NOMO-1 treated with DMSO at 0.1 percent for 48 hours (cell line): ENCODE measurements around the gene PIP5K1C.

Experiments used
- DNase-seq: peaks from one replicate; lab custom pipeline; 2025; ENCODE audit not compliant: unreplicated experiment; lab: John Stamatoyannopoulos, UW

The PIP5K1C gene

DNA sequence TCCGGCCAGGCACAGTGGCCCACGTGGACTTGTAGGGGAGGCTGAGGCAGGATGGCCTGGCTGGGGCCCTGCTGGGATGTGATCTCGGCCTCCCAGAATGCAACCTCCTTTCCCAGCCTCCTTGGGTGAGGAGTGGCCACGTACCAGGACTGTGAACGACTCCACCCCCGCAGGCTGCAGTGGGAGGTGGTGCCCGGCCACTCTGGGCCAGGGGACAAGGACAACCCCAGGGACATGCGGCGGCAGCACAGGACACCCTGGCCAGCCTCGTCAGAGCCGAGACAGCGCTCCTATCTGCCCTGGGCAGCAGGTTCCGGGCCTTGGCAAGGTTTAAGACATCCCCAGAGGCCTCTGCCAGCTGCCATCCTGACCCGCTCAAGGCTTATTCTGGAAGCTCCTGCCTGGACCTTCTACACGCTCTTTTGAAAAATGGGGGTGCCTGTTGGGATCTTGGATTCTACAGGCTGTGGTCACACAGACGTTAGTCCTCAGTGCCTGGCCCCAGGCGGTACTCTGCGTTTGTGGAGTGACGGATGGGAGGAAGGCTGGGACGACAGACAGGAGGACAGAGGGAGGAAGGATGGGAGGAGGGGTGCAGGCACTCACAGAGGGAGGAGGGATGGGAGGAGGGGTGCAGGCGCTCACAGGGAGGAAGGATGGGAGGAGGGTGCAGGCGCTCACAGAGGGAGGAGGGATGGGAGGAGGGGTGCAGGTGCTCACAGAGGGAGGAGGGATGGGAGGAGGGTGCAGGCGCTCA, 53.8 kb downstream of the PIP5K1C start:
- no peak for DNase-seq

DNA sequence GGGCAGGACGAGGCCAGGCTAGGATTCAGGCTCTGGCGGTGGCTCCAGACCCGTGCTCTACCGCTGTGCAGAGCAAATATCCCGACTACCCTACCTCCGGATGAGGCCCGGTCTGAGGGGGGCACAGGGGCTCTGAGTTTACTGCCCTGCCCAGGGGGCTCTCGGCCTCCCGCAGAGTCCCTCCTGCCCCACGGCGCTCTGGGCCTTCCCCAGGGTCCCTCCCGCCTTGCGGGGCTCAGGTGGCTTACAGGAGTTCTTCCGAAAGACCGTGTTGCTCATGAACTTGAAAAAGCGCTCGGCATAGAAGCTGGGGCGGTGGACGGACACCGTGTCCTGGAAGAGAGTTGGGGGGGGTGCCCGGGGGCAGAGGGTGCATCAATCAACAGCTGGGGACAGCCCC, 54.5 kb downstream of the PIP5K1C start:
- no peak for DNase-seq

DNA sequence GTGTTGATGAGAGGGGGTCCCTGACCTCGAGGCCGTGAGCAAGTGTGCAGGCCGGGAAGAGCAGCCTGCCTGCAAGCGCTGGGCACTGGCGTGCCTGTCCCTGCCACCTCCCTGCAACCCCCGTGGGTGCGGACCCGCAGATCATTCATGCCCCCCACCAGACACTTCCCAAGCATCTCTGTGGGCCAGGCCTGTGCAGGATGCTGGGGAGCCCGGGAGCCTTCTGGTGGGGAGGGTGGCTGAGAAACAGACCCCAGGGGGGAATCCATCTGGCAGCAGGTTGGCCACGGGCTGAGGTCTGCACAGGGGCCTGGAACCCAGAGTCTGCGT, 55.2 kb downstream of the PIP5K1C start:
- DNase-seq, result no peak

DNA sequence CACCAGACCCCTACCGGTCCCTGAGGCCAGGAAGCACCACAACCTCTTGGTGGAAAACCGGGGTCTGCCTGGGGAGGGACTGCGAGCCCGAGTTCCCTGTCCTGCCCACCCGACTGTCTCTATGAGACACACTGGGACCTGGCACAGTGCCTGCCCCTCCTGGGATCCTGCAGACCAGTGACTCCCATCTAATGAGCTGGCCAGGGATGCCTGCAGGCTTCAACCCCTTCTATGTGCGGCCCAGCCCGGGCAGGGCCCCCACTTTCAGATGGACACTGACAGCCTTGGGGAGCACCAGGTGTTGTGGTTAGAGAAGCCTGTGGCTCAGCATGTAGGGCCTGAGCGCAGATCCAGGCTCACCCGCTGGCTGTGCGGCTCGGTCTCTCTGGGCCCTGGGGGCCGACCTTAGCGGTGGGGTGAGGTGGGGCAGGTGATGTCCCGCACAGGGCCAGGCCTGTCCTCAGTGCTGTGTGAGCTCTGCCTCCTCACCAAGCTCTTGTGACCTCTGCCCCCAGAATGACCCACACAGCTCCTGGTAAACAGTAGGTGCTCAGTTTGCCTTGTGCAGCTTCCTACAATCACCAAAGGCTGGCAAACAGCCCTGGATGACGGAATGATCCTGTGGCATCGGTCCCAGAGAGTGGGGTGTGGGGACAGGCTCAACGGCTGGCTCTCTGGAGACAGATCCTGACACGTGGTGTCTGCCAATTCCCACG, 55.8 kb downstream of the PIP5K1C start:
- DNase-seq, result no peak

DNA sequence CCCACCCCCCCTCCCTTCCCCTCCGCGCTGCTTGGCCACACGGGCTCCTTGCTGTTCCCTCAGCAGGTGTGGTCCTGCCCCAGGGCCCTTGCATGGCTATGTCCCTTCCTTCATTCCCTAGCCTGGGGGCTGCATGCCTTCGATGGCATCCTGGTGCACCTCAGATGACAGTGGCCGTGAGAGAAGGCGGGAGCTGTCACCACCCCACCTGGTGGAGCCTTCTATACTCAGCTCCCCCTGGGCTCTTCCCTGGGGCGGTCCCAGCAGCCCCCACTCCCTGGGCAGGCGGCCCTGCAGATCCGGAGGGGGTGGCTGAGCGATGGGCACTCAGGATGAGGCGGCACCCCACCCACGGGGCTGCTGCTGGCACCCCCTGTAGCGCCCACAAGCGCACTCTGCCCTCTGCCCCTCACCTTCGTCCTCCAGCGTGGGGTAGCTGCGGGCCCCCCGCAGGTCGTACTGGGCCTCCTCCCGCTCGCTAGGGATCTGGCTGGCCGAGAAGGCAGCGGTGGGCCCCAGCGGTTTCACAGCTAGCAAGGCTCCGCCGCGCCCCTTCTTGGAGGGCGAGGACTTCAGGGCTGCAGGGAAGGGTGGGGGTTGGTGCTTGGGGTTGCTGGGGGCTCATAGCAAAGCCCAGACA, 56.5 kb downstream of the PIP5K1C start:
- no peak for DNase-seq

DNA sequence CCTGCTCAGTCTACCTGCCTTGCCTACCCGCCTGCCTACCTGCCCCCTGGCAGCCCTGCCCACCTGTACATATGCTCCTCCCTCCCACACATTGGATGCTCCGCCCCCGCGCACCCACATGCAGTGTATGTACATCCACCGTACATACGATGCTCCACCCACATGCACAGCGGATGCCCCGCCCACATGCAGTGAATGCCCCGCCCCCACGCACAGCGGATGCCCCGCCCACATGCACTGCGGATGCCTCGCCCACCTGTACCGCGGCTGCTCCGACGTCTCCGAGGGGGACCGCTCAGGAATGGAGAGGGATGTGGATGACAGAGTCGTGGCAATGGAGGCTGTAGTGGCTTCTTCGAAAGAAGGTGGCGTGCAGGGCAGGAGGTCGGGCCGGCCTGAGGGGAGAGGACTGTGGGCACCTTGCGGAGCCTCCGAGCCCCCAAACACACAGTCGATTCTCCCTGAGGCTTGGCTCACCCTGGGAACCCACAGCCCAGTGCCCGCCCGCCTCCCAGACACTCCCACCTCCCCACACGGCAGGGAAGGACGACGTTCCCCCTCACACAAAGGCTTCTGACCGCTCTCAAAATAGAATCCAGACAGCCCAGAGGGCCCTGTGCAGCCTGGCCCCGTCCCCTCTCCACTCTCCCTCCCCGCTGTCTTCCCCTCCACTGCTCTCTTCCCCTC, 57.1 kb downstream of the PIP5K1C start:
- no peak for DNase-seq

DNA sequence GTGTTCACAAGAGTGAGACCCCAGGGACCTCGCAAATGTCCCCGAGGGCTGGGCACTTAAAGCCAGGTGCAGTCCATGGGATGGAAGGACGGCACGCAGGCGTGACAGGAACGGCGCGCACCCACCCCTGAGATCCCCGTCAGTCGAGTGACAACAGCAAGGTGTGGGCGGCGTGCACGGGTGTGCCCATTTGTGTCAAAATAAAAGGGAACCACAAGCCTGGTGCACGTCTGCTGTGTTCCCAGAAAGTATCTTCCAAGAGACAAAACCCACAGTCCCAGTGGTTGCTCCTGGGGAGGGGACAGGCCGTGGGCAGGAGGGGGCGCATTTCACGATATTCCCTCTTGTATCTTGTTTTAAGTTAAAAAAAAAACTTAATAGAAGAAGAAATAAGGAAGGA, 58.0 kb downstream of the PIP5K1C start:
- DNase-seq, result no peak

DNA sequence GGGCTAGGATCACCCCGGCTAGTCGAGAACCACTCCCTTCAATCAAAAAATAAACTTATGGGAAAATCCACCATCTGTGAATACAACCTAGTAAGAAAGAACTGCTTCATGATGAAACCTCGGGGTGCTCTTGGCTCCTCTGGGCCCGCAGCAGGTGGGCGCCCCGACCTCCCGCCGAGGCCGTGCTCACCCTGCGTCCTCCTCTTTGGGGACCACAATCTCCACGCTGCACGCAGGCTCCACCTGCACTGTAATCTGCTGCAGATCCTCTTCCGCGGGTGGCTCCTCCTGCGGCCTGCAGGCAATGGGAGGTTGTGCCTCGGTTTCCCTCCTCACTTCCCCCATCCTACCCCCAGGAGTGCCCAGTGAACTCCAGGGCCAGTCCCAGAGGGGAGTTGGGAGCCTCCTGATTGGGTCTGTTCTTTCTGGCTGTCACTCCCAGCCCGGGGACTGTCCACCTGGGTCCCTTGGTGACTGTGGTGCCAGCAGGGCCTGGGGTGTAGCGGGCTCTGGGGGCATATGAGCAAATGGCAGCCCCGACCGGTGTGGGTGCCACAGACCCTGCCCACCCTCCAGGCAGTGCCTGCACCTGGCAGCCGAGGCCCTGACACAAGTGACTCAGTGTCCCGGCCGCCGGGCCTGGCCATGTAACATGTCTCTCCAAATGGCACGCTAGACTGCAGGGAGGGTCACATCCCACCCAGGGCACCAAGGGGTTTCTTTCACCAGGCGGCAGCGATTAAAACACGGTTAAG, 58.6 kb downstream of the PIP5K1C start:
- DNase-seq, result no peak

DNA sequence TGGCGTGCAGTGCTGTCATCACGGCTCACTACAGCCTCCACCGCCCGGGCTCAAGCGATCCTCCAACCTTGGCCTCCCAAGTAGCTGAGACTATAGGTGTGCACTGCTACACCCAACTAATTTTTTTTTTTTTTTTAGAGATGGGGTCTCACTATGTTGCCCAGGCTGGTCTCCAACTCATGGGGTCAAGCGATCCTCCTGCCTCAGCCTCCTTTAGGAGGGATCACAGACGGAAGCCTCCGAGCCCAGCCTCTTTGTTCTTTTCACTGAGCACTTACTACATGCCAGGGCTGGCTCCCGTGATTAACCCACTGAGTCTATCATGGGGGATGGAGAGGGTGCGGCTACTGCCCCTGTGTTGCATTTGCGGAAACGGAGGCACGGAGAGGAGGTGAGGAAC, 60.8 kb downstream of the PIP5K1C start:
- DNase-seq, result no peak

DNA sequence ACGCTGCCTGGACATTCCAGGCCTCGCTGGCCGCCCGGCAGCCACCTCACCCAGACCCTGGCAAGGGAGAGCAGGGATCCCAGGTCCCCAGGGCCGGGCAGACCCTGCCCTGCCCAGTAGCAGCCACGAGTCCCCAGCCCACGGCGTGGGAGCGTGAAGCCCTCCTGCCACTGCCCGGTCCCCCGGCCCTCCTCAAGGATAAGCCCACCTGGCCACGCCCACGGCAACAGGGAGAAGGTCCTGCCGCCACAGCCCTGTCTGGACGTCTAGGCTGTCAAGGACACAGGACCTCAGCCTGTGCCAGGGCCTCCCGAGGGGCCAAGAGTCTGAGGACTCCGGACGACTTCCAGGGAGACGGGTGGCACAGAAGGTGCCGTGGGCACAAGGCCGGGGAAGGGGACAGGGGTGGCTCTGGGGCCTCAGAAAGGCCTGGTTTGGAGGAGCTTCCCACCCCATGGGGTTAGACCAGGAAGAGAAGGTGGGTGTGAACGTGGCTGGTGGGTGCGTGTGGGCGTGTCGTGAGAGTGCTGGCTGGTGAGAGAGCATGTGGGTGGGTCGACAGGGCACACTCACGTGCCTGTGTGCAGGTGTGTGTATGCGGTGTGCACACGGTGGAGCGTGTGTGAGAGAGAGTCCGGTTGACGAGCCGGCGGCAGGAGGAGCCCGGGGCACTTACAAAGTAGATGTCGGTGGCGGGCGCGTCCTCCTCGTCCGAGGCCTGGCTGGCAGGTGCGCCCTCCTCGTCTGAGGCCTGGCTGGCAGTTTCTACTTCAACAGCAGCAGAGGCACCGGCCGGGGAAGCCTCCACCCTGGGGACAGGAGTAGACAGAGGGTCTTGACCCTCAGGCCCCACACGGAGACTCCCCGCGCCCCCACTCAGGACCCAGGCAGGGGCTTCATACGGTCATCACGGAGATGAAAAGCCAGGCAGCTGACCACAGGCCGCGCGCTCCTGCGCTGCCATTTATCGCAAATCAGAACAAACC, 61.8 kb downstream of the PIP5K1C start:
- no peak for DNase-seq

DNA sequence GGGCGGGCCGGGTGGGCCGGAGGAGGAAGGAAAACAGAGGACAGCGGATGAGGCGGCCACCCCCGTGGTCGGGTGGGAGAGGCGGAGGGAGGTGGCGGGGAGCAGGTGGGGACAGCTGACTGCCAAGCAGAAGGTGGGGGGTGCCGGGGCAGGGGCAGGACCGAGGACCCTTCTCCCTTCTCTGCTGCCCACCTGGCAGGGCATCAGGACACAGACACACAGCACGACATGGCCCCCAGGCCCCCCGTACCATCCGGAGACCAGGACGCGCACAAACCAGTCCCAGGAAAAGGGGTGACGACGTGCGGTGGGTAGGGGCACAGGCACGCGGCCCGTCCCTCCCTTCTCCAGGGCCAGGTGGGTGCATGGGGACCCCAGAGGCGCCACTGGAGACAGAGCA, 62.6 kb downstream of the PIP5K1C start:
- no peak for DNase-seq

DNA sequence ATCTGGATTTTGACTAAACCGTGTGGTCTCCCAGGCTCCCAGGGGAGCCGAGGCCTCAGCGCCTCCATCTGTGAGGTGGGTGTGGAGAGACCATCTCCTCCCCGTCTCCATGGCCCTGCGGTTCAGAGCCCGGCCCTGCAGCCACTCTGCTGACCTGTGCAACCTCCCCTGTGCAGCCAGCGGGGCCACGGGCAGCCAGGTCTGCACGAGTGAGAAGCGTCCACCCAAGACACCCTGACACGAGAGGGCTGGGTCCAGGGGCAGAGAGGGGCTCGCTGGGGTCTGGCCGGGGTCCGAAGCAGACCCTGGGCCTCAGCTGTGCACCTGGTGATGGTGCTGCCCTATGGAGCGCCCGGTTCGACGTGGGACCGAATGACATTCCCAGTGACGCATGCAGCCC, 63.3 kb downstream of the PIP5K1C start:
- no peak for DNase-seq

DNA sequence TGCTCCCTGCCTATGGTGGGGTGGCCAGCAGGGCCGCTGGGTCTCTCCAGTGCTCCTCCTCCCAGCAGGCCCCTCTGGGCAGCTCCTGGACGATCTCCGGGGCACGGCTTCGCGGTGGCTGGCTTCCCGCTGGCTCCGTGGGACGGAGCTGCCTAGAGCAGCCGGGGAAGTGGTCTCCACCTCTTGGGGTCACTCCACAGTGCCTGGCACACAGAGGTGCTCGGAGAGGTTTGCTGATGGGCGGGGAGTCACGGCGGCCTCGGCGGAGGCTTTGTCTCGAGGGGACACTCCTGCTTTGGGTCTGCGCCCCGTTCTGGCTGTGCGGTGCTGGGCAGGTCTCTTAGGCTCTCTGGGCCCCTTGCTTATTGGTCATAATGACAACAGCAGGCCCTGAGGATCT, 63.8 kb downstream of the PIP5K1C start:
- no peak for DNase-seq

DNA sequence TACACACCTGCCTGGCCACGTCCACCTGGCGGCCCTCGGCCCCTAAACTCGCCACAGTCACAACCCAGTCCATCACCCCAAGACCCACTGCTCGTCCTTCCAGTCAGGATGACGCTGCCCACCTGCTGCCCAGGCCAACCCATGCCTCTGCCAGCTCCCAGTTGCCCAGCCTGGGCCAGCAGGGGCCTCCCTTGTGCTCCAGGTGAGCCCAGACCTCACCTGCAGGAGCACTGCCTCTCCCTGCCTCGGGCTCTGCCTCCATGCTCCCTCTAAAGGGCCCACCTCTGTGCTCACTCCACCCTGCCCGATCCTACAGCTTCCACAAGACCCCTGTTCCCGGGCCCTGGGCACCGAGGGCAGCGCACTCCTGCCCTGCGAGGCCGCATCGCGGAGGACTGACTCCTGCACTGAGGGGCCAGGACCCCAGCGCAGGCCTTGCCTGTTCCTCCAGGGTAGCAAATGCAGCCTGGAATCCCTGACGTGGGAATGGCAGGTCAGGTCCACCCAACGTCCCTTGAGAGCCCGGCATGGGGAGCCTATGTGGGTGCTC, 65.7 kb downstream of the PIP5K1C start:
- DNase-seq, result no peak

DNA sequence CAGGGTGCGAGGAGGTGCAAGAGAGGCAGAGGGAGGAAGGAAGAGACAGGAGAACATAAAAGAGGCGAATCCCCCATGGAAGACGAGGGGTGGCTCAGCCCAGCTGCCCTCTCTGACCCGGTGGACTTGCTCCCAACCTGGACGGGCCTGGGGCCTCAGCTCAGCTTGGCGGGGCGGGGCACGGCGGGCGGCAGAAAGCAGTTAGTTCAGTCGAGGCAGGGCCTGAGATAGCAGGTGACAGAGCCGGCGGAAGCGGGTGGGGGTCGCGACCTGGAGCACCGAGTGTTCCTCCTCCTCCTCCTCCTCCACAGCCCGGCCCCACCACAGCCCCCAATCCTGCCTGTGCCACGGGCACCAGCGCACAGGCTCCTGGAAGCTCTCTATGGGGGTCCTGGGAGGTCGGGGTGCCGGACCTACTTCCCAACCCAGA, 66.7 kb downstream of the PIP5K1C start:
- DNase-seq, result no peak

DNA sequence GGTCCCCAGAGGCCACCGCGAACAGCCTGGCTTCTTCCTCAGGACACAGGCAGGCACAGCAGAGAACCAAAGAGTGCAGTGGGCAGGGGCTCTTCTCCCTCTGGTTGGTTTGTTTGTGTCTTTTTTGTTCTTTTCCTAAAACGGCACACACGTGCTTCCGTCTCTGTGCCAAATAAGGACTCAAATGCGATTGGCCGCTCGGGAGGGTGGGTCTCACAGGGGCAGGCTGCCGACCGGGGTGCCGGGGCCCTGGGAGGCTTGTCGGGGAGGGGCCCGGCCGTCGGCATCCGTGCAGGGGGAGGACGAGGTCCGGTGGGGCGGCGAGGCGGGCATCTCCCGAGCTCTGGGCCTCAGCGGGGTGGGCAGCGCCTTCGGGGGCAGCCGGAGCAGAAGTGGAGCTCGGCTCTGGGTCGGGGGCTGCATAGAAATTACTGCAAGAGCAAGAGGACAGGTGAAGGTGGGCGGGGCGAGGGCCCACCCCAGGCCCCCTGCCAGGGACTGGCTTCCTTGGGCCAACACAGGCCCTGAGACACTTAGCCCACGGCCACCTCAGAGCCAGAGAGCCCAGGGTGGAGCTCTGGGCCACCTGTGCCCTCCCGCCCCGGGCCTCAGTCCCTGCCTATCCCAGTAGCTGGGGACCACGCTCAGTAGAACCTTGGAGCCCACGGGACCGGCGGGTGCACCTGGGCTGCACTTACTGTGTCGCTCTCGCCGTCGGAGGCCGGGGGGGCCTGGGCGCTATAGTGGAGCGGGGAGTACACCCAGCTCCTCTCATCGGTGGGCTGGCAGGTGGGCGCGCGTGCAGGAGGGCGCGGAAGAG, 67.3 kb downstream of the PIP5K1C start:
- DNase-seq, result no peak

DNA sequence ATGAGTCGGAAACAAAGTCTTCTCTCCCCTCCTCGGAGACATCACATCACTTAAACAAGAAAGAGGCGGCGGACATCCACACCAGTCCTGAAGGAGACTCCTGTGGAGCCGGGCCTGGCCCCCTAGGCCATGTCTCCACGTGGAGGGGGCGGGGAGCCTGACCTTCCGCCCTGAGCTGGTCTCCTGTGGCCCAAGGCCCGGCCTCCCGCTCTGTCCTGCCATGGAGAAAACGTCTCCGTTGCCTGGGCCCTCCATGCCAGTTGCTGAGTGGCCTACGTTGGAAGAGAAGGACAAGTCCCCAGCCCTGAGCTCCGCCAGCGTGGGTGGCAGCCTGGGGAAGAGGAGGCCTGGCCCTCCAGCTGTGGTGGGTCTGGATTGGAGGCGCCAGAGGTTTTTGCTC, 68.2 kb downstream of the PIP5K1C start:
- no peak for DNase-seq

DNA sequence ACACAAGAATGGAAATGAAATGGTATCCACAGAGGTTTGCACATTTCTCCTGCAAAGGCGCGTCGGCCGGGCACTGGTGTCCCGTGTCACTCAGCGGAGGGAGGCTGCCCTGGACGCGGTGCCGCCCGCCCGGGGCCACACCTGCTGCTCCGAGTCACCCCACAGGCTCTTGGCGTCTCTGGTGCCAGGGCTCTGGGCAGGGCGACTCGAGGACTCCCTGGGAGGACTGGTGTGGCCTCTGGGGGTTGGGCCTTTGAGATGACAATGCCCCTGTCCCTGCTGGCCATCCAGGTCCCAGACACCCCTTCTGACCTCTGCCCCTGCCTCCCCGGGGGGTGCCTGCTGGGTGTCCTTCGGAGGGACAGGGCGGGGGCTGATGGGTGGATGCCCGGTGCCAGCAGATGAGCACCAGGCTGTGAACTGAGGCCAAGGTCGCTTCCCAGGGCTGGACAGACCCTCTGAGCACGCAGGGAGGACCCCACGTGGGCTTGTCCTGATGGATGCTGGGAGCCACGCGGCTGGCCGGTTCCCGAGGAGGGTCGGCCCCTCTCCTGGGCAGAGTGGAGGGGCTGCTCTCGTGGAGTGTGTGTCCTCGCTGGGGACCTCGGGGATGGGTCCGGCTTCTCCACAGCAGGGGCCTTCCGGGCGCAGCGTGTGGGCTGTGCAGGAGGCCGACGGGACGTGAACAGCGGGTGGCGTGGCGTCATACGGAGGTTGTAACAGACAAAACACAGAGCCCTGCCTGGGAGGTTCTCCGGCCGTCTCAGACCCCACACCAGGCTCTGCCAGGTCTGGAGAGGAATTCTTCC, 69.0 kb downstream of the PIP5K1C start:
- no peak for DNase-seq
